ENCODE results near the gene HAAO.

HAAO gene

DNA sequence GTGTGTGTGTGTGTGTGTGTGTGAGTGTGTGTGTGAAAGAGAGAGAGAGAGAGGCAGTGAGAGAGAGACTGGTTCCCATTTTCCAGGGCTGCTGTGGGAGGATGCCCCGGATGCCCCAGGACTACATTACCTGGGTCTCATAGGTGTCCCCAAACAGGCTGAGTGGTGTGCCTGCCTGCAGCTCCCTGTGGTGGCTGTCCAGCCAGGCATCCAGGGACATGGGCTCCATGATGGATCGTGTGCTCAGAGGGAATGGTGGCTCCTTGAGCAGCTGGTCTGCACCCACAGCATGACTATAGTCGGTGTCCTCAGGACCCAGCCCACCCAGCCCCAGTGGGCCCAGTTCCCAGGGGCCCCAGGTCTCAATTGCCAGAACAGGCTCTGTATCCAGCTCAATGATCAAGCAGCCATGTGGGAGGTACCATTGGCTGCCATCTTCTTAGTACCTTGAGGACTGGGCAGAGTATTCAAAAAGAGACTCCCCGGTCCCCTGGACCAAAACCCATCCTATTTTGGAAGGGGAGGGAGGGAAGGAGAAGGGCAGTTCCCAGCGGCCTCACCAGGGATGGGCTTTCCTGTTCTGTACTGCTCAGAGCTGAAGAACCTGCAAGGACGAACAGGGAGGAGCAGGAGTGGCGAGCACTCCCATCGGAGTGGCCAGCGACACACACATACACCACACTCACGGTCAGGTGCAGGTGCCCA, 22.6 kb downstream of the HAAO start:
- no peak overlapping the region for H3K4me3 ChIP-seq (ENCODE audit: low read length in 2 of 2)

DNA sequence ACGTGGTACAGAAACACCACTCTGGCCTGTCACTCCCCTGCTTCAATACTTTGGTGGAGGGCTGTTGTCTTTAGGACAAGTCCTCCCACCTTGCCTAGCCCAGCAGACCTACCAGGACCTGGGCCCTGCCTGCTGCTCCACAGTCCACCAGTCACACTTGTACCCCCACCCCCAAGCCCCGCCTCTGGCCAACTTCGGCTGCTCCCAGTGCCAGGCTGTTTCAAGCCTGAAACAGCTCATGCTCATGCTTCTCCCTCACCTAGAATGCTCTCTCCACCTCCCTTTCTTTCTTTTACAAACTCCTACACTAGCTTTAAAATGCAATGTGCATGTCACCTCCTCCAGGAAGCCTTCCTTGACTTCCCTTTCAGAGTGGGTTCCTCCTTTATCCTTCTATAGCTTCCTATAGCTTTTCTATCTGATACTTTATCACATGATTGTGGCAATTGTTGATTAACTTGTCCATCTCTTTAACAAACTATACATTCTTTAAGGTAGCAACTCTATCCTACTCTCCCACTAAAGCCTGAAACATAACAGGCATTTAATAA, 23.6 kb downstream of the HAAO start:
- Histone ChIP-seq H3K27me3 (ENCODE audit: control insufficient read depth in 2 of 2, insufficient read depth in 2 of 2, low read length in 2 of 2) (no peaks in the 10 kb centered on the region), H3K9me3 (ENCODE audit: control insufficient read depth in 2 of 2, low read length in 2 of 2) (no peaks in the 10 kb centered on the region), H3K4me1 (ENCODE audit: control insufficient read depth in 2 of 2, insufficient read depth in 2 of 2, low read length in 2 of 2) (no peaks in the 10 kb centered on the region), H3K36me3 (ENCODE audit: control insufficient read depth in 2 of 2, insufficient read depth in 2 of 2, low read length in 2 of 2) (no peaks in the 10 kb centered on the region), H3K9ac (ENCODE audit: low read depth in 1 of 2, low read length in 2 of 2) (no peak overlapping the region), H3K4me3 (ENCODE audit: low read length in 2 of 2) (no peak overlapping the region), H3K27ac (ENCODE audit: low read depth in 2 of 2, low read length in 2 of 2) (no peak overlapping the region)

More for the DNA sequence above, 22.6 kb downstream of the HAAO start:
- Histone ChIP-seq H3K27me3 (ENCODE audit: control insufficient read depth in 2 of 2, insufficient read depth in 2 of 2, low read length in 2 of 2) (no peaks in the 10 kb centered on the region), H3K4me1 (ENCODE audit: control insufficient read depth in 2 of 2, insufficient read depth in 2 of 2, low read length in 2 of 2) (no peaks in the 10 kb centered on the region), H3K36me3 (ENCODE audit: control insufficient read depth in 2 of 2, insufficient read depth in 2 of 2, low read length in 2 of 2) (no peaks in the 10 kb centered on the region), H3K27ac (ENCODE audit: low read depth in 2 of 2, low read length in 2 of 2) (no peak overlapping the region), H3K9ac (ENCODE audit: low read depth in 1 of 2, low read length in 2 of 2) (no peak overlapping the region), H3K9me3 (ENCODE audit: control insufficient read depth in 2 of 2, low read length in 2 of 2) (no peaks in the 10 kb centered on the region)

GRCh38 chr2:42767899-42768705, 24.3 kb downstream of the HAAO start:
- Histone ChIP-seq H3K4me1 (ENCODE audit: control insufficient read depth in 2 of 2, insufficient read depth in 2 of 2, low read length in 2 of 2) (no peaks in the 10 kb centered on the region), H3K9ac (ENCODE audit: low read depth in 1 of 2, low read length in 2 of 2) (no peak overlapping the region), H3K9me3 (ENCODE audit: control insufficient read depth in 2 of 2, low read length in 2 of 2) (no peaks in the 10 kb centered on the region), H3K36me3 (ENCODE audit: control insufficient read depth in 2 of 2, insufficient read depth in 2 of 2, low read length in 2 of 2) (no peaks in the 10 kb centered on the region), H3K27me3 (ENCODE audit: control insufficient read depth in 2 of 2, insufficient read depth in 2 of 2, low read length in 2 of 2) (no peaks in the 10 kb centered on the region), H3K4me3 (ENCODE audit: low read length in 2 of 2) (no peak overlapping the region), H3K27ac (ENCODE audit: low read depth in 2 of 2, low read length in 2 of 2) (no peak overlapping the region)

DNA sequence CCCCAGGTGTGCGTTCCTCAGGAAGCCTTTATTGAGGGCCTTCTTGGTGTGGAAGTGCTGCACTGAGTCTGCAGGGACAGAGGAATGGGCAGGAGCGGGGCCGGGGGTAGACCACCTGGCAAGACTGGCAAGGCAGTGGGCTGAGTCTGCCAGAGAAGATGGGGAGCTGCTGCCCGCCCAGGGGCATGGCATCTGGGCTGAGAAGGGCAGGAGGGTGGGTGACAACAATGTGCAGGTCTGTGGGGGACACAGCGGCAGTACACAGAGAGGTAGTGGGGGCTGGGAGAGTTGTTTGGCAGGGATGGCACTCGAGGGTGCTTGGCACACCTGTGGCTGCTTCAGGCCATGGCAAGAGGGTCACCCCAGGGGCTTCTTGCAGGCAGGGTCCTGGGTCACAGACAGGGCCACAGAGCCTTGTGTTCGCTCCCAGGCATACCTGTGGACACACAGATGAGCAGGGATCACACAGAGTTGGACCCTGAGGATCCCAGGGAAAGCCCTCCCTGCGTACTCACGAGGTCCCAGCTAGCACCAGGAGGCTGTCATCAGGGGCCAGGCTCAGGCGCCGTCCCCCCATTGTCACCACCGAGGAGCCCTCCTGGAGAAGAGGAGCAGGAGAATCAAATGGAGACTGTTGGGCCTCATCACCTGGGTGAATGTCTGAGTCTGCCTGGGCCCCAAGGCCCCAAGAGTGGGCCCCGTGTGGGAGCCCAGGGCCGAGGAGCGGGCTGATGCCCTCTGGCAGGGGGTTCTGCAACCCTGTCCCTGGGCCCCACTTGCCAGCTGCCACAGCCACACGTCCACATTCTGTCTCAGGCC, 25.1 kb downstream of the HAAO start:
- Histone ChIP-seq H3K27me3 (ENCODE audit: control insufficient read depth in 2 of 2, insufficient read depth in 2 of 2, low read length in 2 of 2) (no peaks in the 10 kb centered on the region), H3K36me3 (ENCODE audit: control insufficient read depth in 2 of 2, insufficient read depth in 2 of 2, low read length in 2 of 2) (no peaks in the 10 kb centered on the region), H3K4me3 (ENCODE audit: low read length in 2 of 2) (no peak overlapping the region), H3K9me3 (ENCODE audit: control insufficient read depth in 2 of 2, low read length in 2 of 2) (no peaks in the 10 kb centered on the region), H3K9ac (ENCODE audit: low read depth in 1 of 2, low read length in 2 of 2) (no peak overlapping the region), H3K4me1 (ENCODE audit: control insufficient read depth in 2 of 2, insufficient read depth in 2 of 2, low read length in 2 of 2) (no peaks in the 10 kb centered on the region), H3K27ac (ENCODE audit: low read depth in 2 of 2, low read length in 2 of 2) (no peak overlapping the region)

GRCh38 chr2:42765686-42766085, 26.7 kb downstream of the HAAO start:
- Histone ChIP-seq H3K9me3 (ENCODE audit: control insufficient read depth in 2 of 2, low read length in 2 of 2) (no peaks in the 10 kb centered on the region), H3K4me3 (ENCODE audit: low read length in 2 of 2) (no peak overlapping the region), H3K9ac (ENCODE audit: low read depth in 1 of 2, low read length in 2 of 2) (no peak overlapping the region), H3K4me1 (ENCODE audit: control insufficient read depth in 2 of 2, insufficient read depth in 2 of 2, low read length in 2 of 2) (no peaks in the 10 kb centered on the region), H3K36me3 (ENCODE audit: control insufficient read depth in 2 of 2, insufficient read depth in 2 of 2, low read length in 2 of 2) (no peaks in the 10 kb centered on the region), H3K27me3 (ENCODE audit: control insufficient read depth in 2 of 2, insufficient read depth in 2 of 2, low read length in 2 of 2) (peaks cover 0 to 2% of the 10 kb centered on the region in 2 donors), H3K27ac (ENCODE audit: low read depth in 2 of 2, low read length in 2 of 2) (no peak overlapping the region)

DNA sequence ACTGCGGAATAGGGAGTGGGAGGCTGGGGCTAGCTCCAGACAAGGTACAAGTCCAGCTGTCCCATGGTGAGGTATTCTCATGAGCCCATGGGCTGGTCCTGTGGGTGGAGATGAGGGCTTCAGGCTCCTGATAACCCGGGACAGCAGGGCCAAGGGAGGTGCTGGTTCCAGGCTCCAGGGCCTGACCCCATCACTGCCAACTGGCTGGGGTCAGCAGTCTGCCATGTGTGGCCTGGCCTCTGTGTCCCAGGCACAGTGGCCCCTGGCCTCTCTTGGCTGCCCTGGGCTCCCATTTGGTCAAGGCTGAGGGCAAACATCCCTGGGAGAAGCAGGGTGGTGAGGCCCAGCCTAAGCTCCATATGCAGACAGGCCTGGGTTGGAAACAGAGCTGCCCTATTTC, 27.5 kb downstream of the HAAO start:
- Histone ChIP-seq H3K4me3 (ENCODE audit: low read length in 2 of 2) (no peak overlapping the region), H3K4me1 (ENCODE audit: control insufficient read depth in 2 of 2, insufficient read depth in 2 of 2, low read length in 2 of 2) (no peaks in the 10 kb centered on the region), H3K27ac (ENCODE audit: low read depth in 2 of 2, low read length in 2 of 2) (no peak overlapping the region), H3K27me3 (ENCODE audit: control insufficient read depth in 2 of 2, insufficient read depth in 2 of 2, low read length in 2 of 2) (peaks cover 0 to 2% of the 10 kb centered on the region in 2 donors), H3K9ac (ENCODE audit: low read depth in 1 of 2, low read length in 2 of 2) (no peak overlapping the region), H3K36me3 (ENCODE audit: control insufficient read depth in 2 of 2, insufficient read depth in 2 of 2, low read length in 2 of 2) (peaks cover 0 to 3% of the 10 kb centered on the region in 2 donors), H3K9me3 (ENCODE audit: control insufficient read depth in 2 of 2, low read length in 2 of 2) (no peaks in the 10 kb centered on the region)

DNA sequence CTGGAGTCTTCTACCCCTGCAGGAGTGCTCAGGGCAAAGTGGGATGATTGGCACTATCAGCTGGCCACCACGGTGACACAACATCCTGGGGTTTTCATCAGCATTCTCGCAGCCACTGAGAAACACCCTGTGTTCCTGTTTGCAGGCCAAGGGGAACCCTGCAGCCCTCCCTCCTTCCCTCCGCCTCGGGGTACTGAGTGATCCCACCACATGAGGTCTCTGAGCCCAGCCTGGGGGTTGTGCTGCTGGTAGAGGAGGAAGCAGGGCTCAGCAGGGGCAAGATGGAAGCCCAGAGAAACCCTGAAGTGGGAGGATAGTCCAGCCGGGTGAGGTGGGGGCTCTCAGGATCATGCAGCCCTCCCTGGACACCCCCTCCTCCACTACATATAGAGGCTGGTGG, 28.3 kb downstream of the HAAO start, which contains the start of gene OXER1:
TSS of gene OXER1 (minus strand) at position 40 of the 400 bp plus-strand sequence. CDS start 73 bp downstream, outside the sequence.
- peaks cover 0 to 4% of the 10 kb centered on the region in 2 donors for H3K36me3 ChIP-seq (ENCODE audit: control insufficient read depth in 2 of 2, insufficient read depth in 2 of 2, low read length in 2 of 2)
- no peak within 1 kb of the TSS for H3K4me3 ChIP-seq (ENCODE audit: low read length in 2 of 2)
- H3K27ac ChIP-seq (ENCODE audit: low read depth in 2 of 2, low read length in 2 of 2), result no peak within 1 kb of the TSS
- no peaks in the 10 kb centered on the region for H3K9me3 ChIP-seq (ENCODE audit: control insufficient read depth in 2 of 2, low read length in 2 of 2)
- H3K4me1 ChIP-seq (ENCODE audit: control insufficient read depth in 2 of 2, insufficient read depth in 2 of 2, low read length in 2 of 2), result no peaks in the 10 kb centered on the region
- no peak within 1 kb of the TSS for H3K9ac ChIP-seq (ENCODE audit: low read depth in 1 of 2, low read length in 2 of 2)
- H3K27me3 ChIP-seq (ENCODE audit: control insufficient read depth in 2 of 2, insufficient read depth in 2 of 2, low read length in 2 of 2), result peaks cover 0 to 2% of the 10 kb centered on the region in 2 donors

GRCh38 chr2:42762823-42763804, 29.3 kb downstream of the HAAO start:
- Histone ChIP-seq H3K9me3 (ENCODE audit: control insufficient read depth in 2 of 2, low read length in 2 of 2) (no peaks in the 10 kb centered on the region), H3K36me3 (ENCODE audit: control insufficient read depth in 2 of 2, insufficient read depth in 2 of 2, low read length in 2 of 2) (peaks cover 0 to 4% of the 10 kb centered on the region in 2 donors), H3K9ac (ENCODE audit: low read depth in 1 of 2, low read length in 2 of 2) (no peak overlapping the region), H3K27ac (ENCODE audit: low read depth in 2 of 2, low read length in 2 of 2) (no peak overlapping the region), H3K4me1 (ENCODE audit: control insufficient read depth in 2 of 2, insufficient read depth in 2 of 2, low read length in 2 of 2) (no peaks in the 10 kb centered on the region), H3K4me3 (ENCODE audit: low read length in 2 of 2) (no peak overlapping the region), H3K27me3 (ENCODE audit: control insufficient read depth in 2 of 2, insufficient read depth in 2 of 2, low read length in 2 of 2) (peaks cover 0 to 2% of the 10 kb centered on the region in 2 donors)

GRCh38 chr2:42762155-42762554, 30.2 kb downstream of the HAAO start:
- H3K36me3 ChIP-seq (ENCODE audit: control insufficient read depth in 2 of 2, insufficient read depth in 2 of 2, low read length in 2 of 2), result peaks cover 0 to 4% of the 10 kb centered on the region in 2 donors
- H3K4me1 ChIP-seq (ENCODE audit: control insufficient read depth in 2 of 2, insufficient read depth in 2 of 2, low read length in 2 of 2), result no peaks in the 10 kb centered on the region
- no peak overlapping the region for H3K9ac ChIP-seq (ENCODE audit: low read depth in 1 of 2, low read length in 2 of 2)
- no peaks in the 10 kb centered on the region for H3K9me3 ChIP-seq (ENCODE audit: control insufficient read depth in 2 of 2, low read length in 2 of 2)
- no peak overlapping the region for H3K27ac ChIP-seq (ENCODE audit: low read depth in 2 of 2, low read length in 2 of 2)
- peaks cover 0 to 2% of the 10 kb centered on the region in 2 donors for H3K27me3 ChIP-seq (ENCODE audit: control insufficient read depth in 2 of 2, insufficient read depth in 2 of 2, low read length in 2 of 2)
- H3K4me3 ChIP-seq (ENCODE audit: low read length in 2 of 2), result no peak overlapping the region

Measured in mucosa of rectum (tissue), 2 donors.